ENCODE measurements around the gene CNNM2.
A peak's percentile ranks its signal among the peaks of the same experiment; 100 is the strongest.
"Not testable (repeated sequence)": the region's sequence is repeated elsewhere in the genome, so short reads cannot be mapped to it uniquely, and the experiment has no call there.

The CNNM2 gene

DNA sequence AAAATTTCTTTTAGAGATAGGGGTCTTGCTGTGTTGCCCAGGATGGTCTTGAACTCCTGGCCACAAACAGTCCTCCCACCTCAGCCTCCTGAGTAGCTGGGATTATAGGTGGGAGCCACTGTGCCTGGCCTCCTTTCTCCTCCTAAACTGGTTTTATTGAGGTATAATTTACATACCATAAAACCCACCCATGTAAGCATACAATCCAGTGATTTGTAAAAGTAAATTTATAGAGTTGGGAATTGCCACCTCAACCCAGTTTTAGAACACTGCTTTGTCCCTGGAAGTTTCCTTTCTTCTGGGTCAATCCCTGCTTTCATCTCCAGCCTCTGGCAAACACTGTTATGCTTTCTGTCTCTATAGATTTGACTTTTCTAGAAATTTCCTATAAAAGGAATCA is 49.0 kb downstream of the CNNM2 start:
- no peak for DNase-seq (ENCODE audit: low spot score)

GRCh38 chr10:102970562-102971340 is 52.7 kb downstream of the CNNM2 start:
- no peak for DNase-seq (ENCODE audit: low spot score)

DNA sequence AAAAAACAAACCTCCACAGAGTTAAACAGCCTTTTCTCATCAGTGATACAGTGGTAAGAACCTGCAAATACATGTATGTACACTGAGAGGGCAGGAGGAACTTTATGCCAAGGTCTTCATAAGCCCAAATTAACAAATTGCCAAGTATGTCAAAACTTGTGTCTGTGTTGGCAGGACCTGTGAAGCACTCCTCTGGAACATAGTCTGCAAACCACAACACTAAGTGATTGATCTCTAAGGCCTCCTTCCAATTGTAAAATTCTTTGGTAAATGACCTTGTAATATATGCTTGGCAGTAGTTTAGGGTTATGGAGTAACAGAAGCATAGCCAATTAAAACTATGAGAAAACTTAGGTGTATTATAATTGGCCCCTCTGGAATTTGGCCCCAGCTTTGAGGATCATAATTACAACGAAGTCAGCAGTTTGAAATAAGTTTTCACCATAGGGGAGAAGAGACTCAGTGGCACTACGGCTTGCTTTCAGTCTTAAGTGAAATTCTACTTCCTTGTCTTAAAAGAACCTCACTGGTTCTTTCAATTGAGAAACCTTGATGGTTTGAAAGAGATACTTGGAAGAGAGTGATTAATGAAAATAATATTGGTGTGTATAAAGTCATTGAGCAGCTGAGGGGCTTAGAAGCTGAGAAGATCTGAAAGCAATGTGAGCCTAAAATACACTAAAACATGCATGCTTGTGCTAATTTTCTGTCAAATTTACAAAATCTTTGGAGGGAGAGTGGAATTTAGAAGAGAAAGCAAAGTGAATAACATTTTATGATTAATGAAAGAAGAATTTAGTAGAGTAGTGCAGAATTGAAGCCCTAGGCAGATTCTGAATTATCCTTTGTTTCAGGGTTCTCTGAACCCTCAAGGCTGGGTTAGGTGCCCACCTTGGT is 57.6 kb downstream of the CNNM2 start:
- DNase-seq (ENCODE audit: low spot score): no peak

GRCh38 chr10:102976380-102976726 is 58.3 kb downstream of the CNNM2 start:
- DNase-seq (ENCODE audit: low spot score): not testable (repeated sequence)

DNA sequence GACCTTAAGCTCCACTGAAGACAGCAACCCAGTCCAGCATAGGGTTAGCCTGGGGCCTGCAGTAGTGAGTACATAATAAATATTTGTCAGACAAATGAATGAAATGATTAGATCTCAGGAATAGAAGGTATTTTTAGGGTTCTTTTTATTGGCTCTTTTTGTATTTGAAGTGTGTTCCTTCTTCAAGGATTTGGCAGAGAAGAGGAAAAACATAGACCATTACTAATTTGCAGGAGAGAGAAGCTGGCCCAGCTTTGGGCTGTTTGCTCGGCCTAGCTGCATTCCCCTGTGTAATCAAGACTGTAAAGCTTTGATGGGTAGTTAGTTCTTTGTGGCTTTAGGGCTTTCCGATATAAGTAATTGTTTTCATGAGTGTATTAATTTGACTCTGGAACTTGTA is 64.2 kb downstream of the CNNM2 start:
- DNase-seq (ENCODE audit: low spot score): no peak

- no peak for DNase-seq (ENCODE audit: low spot score)
Observed at GRCh38 chr10:102984086-102984485, 66.0 kb downstream of the CNNM2 start.

GRCh38 chr10:102985811-102986210 is 67.7 kb downstream of the CNNM2 start:
- DNase-seq (ENCODE audit: low spot score): no peak

DNA sequence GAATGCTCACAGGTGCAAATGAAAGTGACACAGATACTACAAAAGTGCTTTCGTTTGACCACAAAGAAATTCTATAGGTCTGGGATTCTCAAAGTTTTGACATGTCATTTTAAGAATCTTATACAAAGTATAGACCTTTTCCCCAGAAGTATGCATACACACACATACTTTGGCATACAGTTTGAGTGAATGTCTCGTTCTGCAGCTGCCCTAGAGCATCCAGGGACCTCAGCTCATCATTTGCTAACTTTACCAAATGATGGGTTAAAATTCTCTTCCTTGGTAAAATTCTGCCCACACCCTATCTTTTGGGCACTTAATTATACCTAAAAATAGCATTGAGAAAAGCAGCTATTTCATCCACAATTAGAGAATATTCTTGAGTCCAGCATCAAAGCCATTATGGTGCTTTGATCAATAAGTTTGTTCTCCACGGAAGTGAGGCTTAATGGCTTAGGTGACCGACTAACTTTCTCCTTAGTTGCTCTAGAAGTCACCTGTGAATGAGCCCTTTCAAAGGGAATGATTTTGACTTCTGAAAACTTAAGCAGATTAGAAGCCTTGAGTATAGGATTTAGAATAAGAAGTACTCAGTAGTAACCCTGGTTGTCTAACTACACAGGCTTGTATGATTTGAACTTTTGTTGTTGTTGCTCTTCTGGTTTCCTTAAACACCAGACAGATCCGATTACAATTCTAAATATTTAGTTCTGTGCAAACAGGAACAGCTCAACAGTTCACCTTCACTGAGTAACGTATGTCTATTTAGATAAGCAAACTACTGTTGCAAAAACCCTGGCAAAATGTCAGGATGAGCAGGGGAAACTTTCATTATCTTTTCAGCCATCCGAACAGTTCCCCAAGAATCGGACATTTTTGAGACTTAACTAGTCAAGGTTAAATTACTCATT is 70.6 kb downstream of the CNNM2 start:
- no peak for DNase-seq (ENCODE audit: low spot score)

DNA sequence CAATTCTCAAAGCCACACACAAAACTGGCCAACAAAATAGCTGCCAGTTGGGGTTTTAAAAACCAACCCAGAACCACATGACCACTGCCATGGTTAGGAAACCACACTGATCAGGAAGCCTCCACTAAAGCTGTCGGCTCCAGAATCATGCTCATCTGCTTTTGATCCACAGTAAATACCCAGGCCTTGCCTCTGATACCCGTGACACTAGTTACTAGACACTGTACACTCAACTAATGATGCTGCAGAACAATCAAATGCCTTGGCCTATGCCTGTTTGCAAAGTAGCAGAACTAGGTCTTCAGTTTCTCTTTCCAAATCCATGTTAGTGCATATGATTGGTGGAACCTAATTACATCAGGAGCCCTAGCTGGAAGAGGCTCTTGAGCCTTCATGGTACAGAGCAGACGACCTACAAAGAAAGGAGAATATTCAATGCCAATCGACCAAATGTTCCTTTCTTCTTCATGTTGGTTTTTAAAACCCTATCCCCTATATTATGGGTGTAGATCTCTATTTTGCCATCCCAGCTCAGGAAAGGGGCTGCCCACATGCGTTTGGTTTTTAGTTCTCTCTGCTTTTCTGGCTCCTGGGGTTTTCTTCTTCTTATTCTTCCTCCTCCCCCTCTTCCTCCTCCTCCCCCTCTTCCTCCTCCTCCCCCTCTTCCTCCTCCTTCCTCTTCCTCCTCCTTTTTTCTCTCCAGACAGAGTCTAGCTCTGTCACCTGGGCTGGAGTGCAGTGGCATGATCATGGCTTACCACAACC is 76.6 kb downstream of the CNNM2 start:
- no peak for DNase-seq (ENCODE audit: low spot score)

- no peak for DNase-seq (ENCODE audit: low spot score)
Observed at GRCh38 chr10:102996876-102997275, 78.8 kb downstream of the CNNM2 start.

- no peak for DNase-seq (ENCODE audit: low spot score)
Observed at GRCh38 chr10:102997998-102998397, 79.9 kb downstream of the CNNM2 start.

GRCh38 chr10:102998399-102998907 is 80.4 kb downstream of the CNNM2 start:
- DNase-seq (ENCODE audit: low spot score): no peak

GRCh38 chr10:103000050-103000449 is 82.0 kb downstream of the CNNM2 start:
- DNase-seq (ENCODE audit: low spot score): not testable (repeated sequence)

- no peak for DNase-seq (ENCODE audit: low spot score)
Observed at GRCh38 chr10:103007017-103007416, 88.9 kb downstream of the CNNM2 start.

GRCh38 chr10:103013416-103013815 is 95.3 kb downstream of the CNNM2 start:
- no peak for DNase-seq (ENCODE audit: low spot score)

DNA sequence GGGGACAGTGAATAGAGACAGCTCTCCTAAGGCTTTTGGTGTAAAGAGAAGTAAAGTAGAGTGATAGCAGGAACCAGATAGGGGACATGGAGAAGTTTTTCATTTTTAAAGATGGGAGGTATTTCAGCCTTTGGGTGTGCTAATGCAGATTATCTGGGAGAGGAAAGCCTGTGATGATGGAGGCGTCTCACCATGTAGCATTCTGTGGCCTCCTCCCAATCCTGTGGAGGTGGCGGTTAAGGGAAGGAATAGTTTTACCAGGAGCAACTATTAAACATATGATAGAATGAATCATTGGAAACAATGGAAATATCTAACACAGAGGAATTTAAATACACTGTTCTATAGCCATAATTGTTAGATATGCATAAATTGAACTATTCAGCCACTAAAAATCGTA is 101.3 kb downstream of the CNNM2 start:
- no peak for DNase-seq (ENCODE audit: low spot score)

GRCh38 chr10:103021150-103021899 is 103.2 kb downstream of the CNNM2 start:
- no peak for DNase-seq (ENCODE audit: low spot score)

- DNase-seq (ENCODE audit: low spot score): peak; percentile 39
Observed at GRCh38 chr10:103021900-103022293, 103.8 kb downstream of the CNNM2 start.

GRCh38 chr10:103025696-103026095 is 107.6 kb downstream of the CNNM2 start:
- no peak for DNase-seq (ENCODE audit: low spot score)

GRCh38 chr10:103038570-103038969 is 120.5 kb downstream of the CNNM2 start:
- no peak for DNase-seq (ENCODE audit: low spot score)

DNA sequence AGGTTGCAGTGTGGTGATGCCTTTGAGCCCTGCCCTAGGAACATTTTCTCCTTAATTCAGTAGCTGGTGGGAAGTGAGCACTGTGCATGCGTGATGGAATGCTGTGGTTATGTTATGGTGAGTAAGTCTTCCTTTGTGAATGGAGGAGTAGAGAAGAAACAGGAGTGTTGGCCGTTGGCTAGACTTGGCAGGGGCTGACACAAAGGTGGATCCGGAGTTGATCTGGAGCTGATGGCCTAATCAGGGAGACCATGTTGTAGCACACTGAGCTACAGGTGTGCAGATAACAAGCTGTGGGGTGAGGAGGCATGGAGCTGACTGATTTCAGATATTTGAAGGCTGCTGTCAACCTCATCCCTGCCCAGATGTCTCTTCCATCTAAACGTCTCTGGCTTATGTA is 122.3 kb downstream of the CNNM2 start:
- peak; percentile 41 for DNase-seq (ENCODE audit: low spot score)

Measured in kidney tubule cell (primary cell).